Activated B cell treated with CpG ODN at 0.5 μM for 24 hours (primary cell): Measurements from ENCODE around the gene WDR26. TPM values are rescaled to one million over a fixed set of nuclear protein-coding genes. Genes with fewer than 3 reads are reported as not detected.

Experiments used
- ATAC-seq: fragments of 200-7000 bp; cut with Tn5 transposase; one replicate; pipeline ENCODE4 v1.10.0; 2021; ENCODE audit warnings: low read depth, mild to moderate bottlenecking, moderate library complexity
- CTCF ChIA-PET: fragments of 350-600 bp; sonication (Branson Sonifier 250); formaldehyde crosslinking; loops from one replicate; lab custom pipeline; 2021; ENCODE audit warnings: antibody characterized with exemption; lab: Charles Lee
- POLR2A ChIA-PET: fragments of 350-600 bp; sonication (Branson Sonifier 250); formaldehyde crosslinking; loops from one replicate; lab custom pipeline; 2021; ENCODE audit warnings: antibody characterized with exemption; lab: Charles Lee
- DNase-seq: peaks from one replicate; pipeline ENCODE4 v3.0.0; 2022
- H3K27ac Mint-ChIP-seq: one replicate; pipeline ENCODE4 v1.8.0; 2020; ENCODE audit warnings: mixed read lengths
- H3K27me3 Mint-ChIP-seq: one replicate; pipeline ENCODE4 v1.8.0; 2021; ENCODE audit warnings: mixed read lengths
- H3K36me3 Mint-ChIP-seq: one replicate; pipeline ENCODE4 v1.8.0; 2021; ENCODE audit warnings: low read depth, mixed read lengths
- H3K4me1 Mint-ChIP-seq: one replicate; pipeline ENCODE4 v1.8.0; 2021; ENCODE audit warnings: mixed read lengths
- H3K4me3 Mint-ChIP-seq: one replicate; pipeline ENCODE4 v1.8.0; 2020; ENCODE audit warnings: mild to moderate bottlenecking, mixed read lengths
- H3K9me3 Mint-ChIP-seq: one replicate; pipeline ENCODE4 v1.8.0; 2020; ENCODE audit warnings: mixed read lengths
- CTCF ChIP-seq: fragments of 200-600 bp; IDR thresholded peaks from one replicate; pipeline ENCODE4 v1.8.0; 2022; ENCODE audit warnings: antibody characterized with exemption, mild to moderate bottlenecking
- intact Hi-C: fragments of 100-400 bp; cut with micrococcal nuclease; formaldehyde crosslinking; loops from one replicate; pipeline ENCODE4 v1.15.1; 2024
- total RNA-seq: library from RNA; stranded (reverse); gene quantifications from 2 replicates; pipeline ENCODE4 v1.2.3, GENCODE V29; 2022

WDR26 gene
- total RNA-seq, 1 donor from 2014 or later = 91.3 TPM

- intact Hi-C loops = loop anchor here (2.0 to 10.0 kb wide), 4 partner anchors 321 to 989 kb away; partner anchors contain the start of genes FBXO28, LBR and TP53BP2
- ChIA-PET CTCF (interaction anchor here (0.7 kb wide), 1 partner anchor 22 kb away, joined by 3 read pairs; no protein-coding TSS in a partner anchor), POLR2A (no interaction called here)
- Mint-ChIP-seq H3K36me3 (peaks cover 18% of the 10 kb centered on the region), H3K4me1 (peaks cover 40% of the 10 kb centered on the region), H3K4me3 (peak overlapping the region; percentile 96), H3K27ac (peak overlapping the region; percentile 97), H3K9me3 (no peaks in the 10 kb centered on the region), H3K27me3 (no peaks in the 10 kb centered on the region)
- no peak for ATAC-seq
- no peak for DNase-seq
- no peak for TF ChIP-seq CTCF
Measured at GRCh38 chr1:224435999-224436398, 1.4 kb upstream of the WDR26 start.

- Mint-ChIP-seq H3K27ac (peak overlapping the region; percentile 97), H3K9me3 (no peaks in the 10 kb centered on the region), H3K4me1 (peaks cover 46% of the 10 kb centered on the region), H3K27me3 (no peaks in the 10 kb centered on the region), H3K36me3 (peaks cover 24% of the 10 kb centered on the region), H3K4me3 (peak overlapping the region; percentile 96)
- no peak for TF ChIP-seq CTCF
- intact Hi-C loops = loop anchor here (2.0 to 10.0 kb wide), 4 partner anchors 321 to 989 kb away; partner anchors contain the start of genes FBXO28, LBR and TP53BP2
- ChIA-PET POLR2A (interaction anchor here (1.4 to 1.7 kb wide), 2 partner anchors 22 to 63 kb away, joined by 5 to 7 read pairs; no protein-coding TSS in a partner anchor), CTCF (no interaction called here)
- DNase-seq (no peak), ATAC-seq (peak; percentile 2)
Measured at GRCh38 chr1:224435318-224435763, 744 bp upstream of the WDR26 start.

GRCh38 chr1:224433701-224434672 is 610 bp downstream of the WDR26 start:
- H3K36me3 Mint-ChIP-seq = peaks cover 29% of the 10 kb centered on the region

GRCh38 chr1:224433041-224433691 is 1.4 kb downstream of the WDR26 start:
- peaks cover 33% of the 10 kb centered on the region for H3K36me3 Mint-ChIP-seq
- intact Hi-C loops = loop anchor here (5.0 to 10.0 kb wide), 5 partner anchors 251 to 1974 kb away; partner anchors contain the start of genes DEGS1, LBR, PARP1 and TP53BP2
- no peak for ATAC-seq
- TF ChIP-seq CTCF = no peak
- H3K27ac Mint-ChIP-seq = peak overlapping the region; percentile 73
- no peaks in the 10 kb centered on the region for H3K9me3 Mint-ChIP-seq
- no peak for DNase-seq
- POLR2A ChIA-PET = interaction anchor here (0.7 to 1.2 kb wide), 3 partner anchors 14 to 441 kb away, joined by 3 to 4 read pairs (median 4); no protein-coding TSS in a partner anchor
- CTCF ChIA-PET = interaction anchor here (1.3 kb wide), 1 partner anchor 25 kb away, joined by 3 read pairs; no protein-coding TSS in a partner anchor
- H3K27me3 Mint-ChIP-seq = no peaks in the 10 kb centered on the region
- H3K4me1 Mint-ChIP-seq = peaks cover 49% of the 10 kb centered on the region
- H3K4me3 Mint-ChIP-seq = peak overlapping the region; percentile 90

More at GRCh38 chr1:224433701-224434672, 610 bp downstream of the WDR26 start:
- Mint-ChIP-seq H3K27ac (peak overlapping the region; percentile 73), H3K4me3 (peak overlapping the region; percentile 90), H3K27me3 (no peaks in the 10 kb centered on the region), H3K4me1 (peaks cover 47% of the 10 kb centered on the region), H3K9me3 (no peaks in the 10 kb centered on the region)
- ATAC-seq (peak; percentile 14), DNase-seq (peak; percentile 38)
- ChIA-PET CTCF (no interaction called here), POLR2A (interaction anchor here (0.6 to 1.7 kb wide), 8 partner anchors 9 to 1905 kb away, joined by 3 to 7 read pairs (median 5); no protein-coding TSS in a partner anchor)
- intact Hi-C loops = loop anchor here (1.0 to 10.0 kb wide), 8 partner anchors 23 to 1973 kb away; partner anchors contain the start of genes CNIH4, DEGS1, FBXO28 and LBR
- no peak for TF ChIP-seq CTCF
